IMR-90 (cell line): Measurements from ENCODE around the gene TRIM71. TPM values are rescaled to one million over a fixed set of nuclear protein-coding genes. Genes with fewer than 3 reads are reported as not detected.

Experiments used
- ATAC-seq: fragments of 200-7000 bp; cut with Tn5 transposase; 2 replicates; pipeline ENCODE4 v1.9.1; 2020; ENCODE audit warnings: low read depth, mild to moderate bottlenecking, moderate library complexity
- BruUV-seq: library from RNA; stranded (reverse); fragments of 400-500 nt; replicated peaks from 2 replicates; lab custom pipeline; 2021; lab: Mats Ljungman, UMichigan
- CTCF ChIA-PET: fragments of 300-600 bp; formaldehyde crosslinking; extraction: SDS; loops from one replicate; lab custom pipeline; 2021; ENCODE audit warnings: antibody characterized with exemption; lab: Yijun Ruan, JAX
- POLR2A ChIA-PET: fragments of 300-600 bp; sonication (Branson Sonifier 250); formaldehyde crosslinking; loops from one replicate; lab custom pipeline; 2022; ENCODE audit warnings: antibody characterized with exemption; ENCODE audit not compliant: unreplicated experiment; lab: Charles Lee
- DNase-seq: peaks from one replicate; pipeline ENCODE4 v3.0.0; 2013
- H2AFZ ChIP-seq: replicated peaks from 2 replicates; pipeline ENCODE3; 2013; ENCODE audit warnings: low read length, mild to moderate bottlenecking; ENCODE audit not compliant: poor library complexity
- H2AK5ac ChIP-seq: 2 replicates; pipeline ENCODE4 v1.6.1; 2013; ENCODE audit warnings: low read depth, low read length, inconsistent platforms
- H2AK9ac ChIP-seq: replicated peaks from 2 replicates; pipeline ENCODE3; 2013; ENCODE audit warnings: mild to moderate bottlenecking, low read depth, low read length, moderate library complexity; ENCODE audit not compliant: poor library complexity
- H2BK120ac ChIP-seq: 2 replicates; pipeline ENCODE4 v1.6.1; 2013; ENCODE audit warnings: low read depth, low read length, inconsistent platforms
- H2BK15ac ChIP-seq: 3 replicates; pipeline ENCODE4 v1.6.1; 2013; ENCODE audit warnings: low read depth, low read length, inconsistent platforms
- H2BK20ac ChIP-seq: 2 replicates; pipeline ENCODE4 v1.6.1; 2013; ENCODE audit warnings: low read depth, mild to moderate bottlenecking, inconsistent platforms, low read length, moderate library complexity
- H2BK5ac ChIP-seq: 2 replicates; pipeline ENCODE4 v1.6.1; 2013; ENCODE audit warnings: mild to moderate bottlenecking, low read depth, low read length, inconsistent platforms; ENCODE audit not compliant: poor library complexity, severe bottlenecking
- H3K14ac ChIP-seq: replicated peaks from 2 replicates; pipeline ENCODE4 v1.6.1; 2013; ENCODE audit warnings: low read depth, low read length, inconsistent platforms
- H3K18ac ChIP-seq: 2 replicates; pipeline ENCODE4 v1.6.1; 2013; ENCODE audit warnings: low read depth, low read length, control low read depth
- H3K23ac ChIP-seq: 2 replicates; pipeline ENCODE4 v1.6.1; 2013; ENCODE audit warnings: low read depth, low read length, inconsistent platforms
- H3K27ac ChIP-seq: 2 replicates; pipeline ENCODE4 v1.5.1; 2013; ENCODE audit warnings: mild to moderate bottlenecking, control low read depth, low read length; ENCODE audit not compliant: insufficient read depth
- H3K27me3 ChIP-seq: 2 replicates; pipeline ENCODE4 v1.6.1; 2013; ENCODE audit warnings: low read length; ENCODE audit not compliant: control insufficient read depth, insufficient read depth
- H3K36me3 ChIP-seq: 2 replicates; pipeline ENCODE4 v1.6.1; 2013; ENCODE audit warnings: low read length, mixed read lengths; ENCODE audit not compliant: control insufficient read depth, insufficient read depth
- H3K4ac ChIP-seq: 2 replicates; pipeline ENCODE4 v1.6.1; 2013; ENCODE audit warnings: low read depth, low read length, inconsistent platforms
- H3K4me1 ChIP-seq: 2 replicates; pipeline ENCODE4 v1.6.1; 2013; ENCODE audit warnings: low read length, mixed read lengths; ENCODE audit not compliant: control insufficient read depth, insufficient read depth
- H3K4me2 ChIP-seq: 2 replicates; pipeline ENCODE4 v1.6.1; 2013; ENCODE audit warnings: low read depth, mild to moderate bottlenecking, control low read depth, low read length, moderate library complexity
- H3K4me3 ChIP-seq: 2 replicates; pipeline ENCODE4 v1.5.1; 2013; ENCODE audit warnings: low read depth, mild to moderate bottlenecking, control low read depth, low read length, moderate library complexity; ENCODE audit not compliant: insufficient read depth
- H3K56ac ChIP-seq: 2 replicates; pipeline ENCODE4 v1.6.1; 2013; ENCODE audit warnings: low read length, inconsistent platforms; ENCODE audit not compliant: insufficient read depth; ENCODE audit errors: extremely low read depth
- H3K79me1 ChIP-seq, 2 experiments: 2 replicates each; pipeline ENCODE4 v1.6.1; 2013; ENCODE audit warnings: low read length in 2 of 2, inconsistent platforms in 1 of 2, low read depth in 1 of 2
- H3K9ac ChIP-seq: 2 replicates; pipeline ENCODE4 v1.6.1; 2013; ENCODE audit warnings: low read depth, low read length, control low read depth
- H3K9me1 ChIP-seq: 2 replicates; pipeline ENCODE4 v1.6.1; 2013; ENCODE audit warnings: low read length, inconsistent platforms; ENCODE audit not compliant: insufficient read depth
- H3K9me3 ChIP-seq: 2 replicates; pipeline ENCODE4 v1.6.1; 2013; ENCODE audit warnings: low read length; ENCODE audit not compliant: control insufficient read depth, insufficient read depth
- H4K20me1 ChIP-seq: 2 replicates; pipeline ENCODE4 v1.6.1; 2013; ENCODE audit warnings: low read length, inconsistent platforms; ENCODE audit not compliant: insufficient read depth
- H4K5ac ChIP-seq: 2 replicates; pipeline ENCODE4 v1.6.1; 2013; ENCODE audit warnings: mild to moderate bottlenecking, low read depth, low read length, control low read depth
- H4K8ac ChIP-seq, 2 experiments: 2 replicates each; pipeline ENCODE4 v1.6.1; 2013; ENCODE audit warnings: low read depth in 2 of 2, low read length in 2 of 2, control low read depth in 1 of 2, inconsistent platforms in 1 of 2
- H4K91ac ChIP-seq: 2 replicates; pipeline ENCODE4 v1.6.1; 2013; ENCODE audit warnings: low read depth, low read length, inconsistent platforms; ENCODE audit not compliant: insufficient read depth
- BHLHE40 ChIP-seq: fragments of 150-350 bp; IDR thresholded peaks from 2 replicates; pipeline ENCODE4 v1.6.1; 2016; ENCODE audit warnings: mild to moderate bottlenecking, low read depth, low read length
- CEBPB ChIP-seq: IDR thresholded peaks from 2 replicates; pipeline ENCODE4 v1.6.1; 2012; ENCODE audit warnings: low read depth, low read length, improper control_type of control experiment
- CHD1 ChIP-seq: IDR thresholded peaks from 2 replicates; pipeline ENCODE4 v1.6.1; 2012; ENCODE audit warnings: low read depth, low read length, improper control_type of control experiment
- FOS ChIP-seq: fragments of 150-350 bp; IDR thresholded peaks from 2 replicates; pipeline ENCODE4 v1.6.1; 2016; ENCODE audit warnings: low read depth, low read length
- MAFK ChIP-seq: IDR thresholded peaks from 2 replicates; pipeline ENCODE4 v1.6.1; 2012; ENCODE audit warnings: low read depth, low read length, improper control_type of control experiment
- MAZ ChIP-seq: IDR thresholded peaks from 2 replicates; pipeline ENCODE4 v1.6.1; 2012; ENCODE audit warnings: low read depth, mild to moderate bottlenecking, low read length, improper control_type of control experiment, moderate library complexity, borderline replicate concordance
- MXI1 ChIP-seq: IDR thresholded peaks from 2 replicates; pipeline ENCODE4 v1.6.1; 2012; ENCODE audit warnings: low read depth, mild to moderate bottlenecking, low read length, moderate library complexity, borderline replicate concordance
- NFE2L2 ChIP-seq: fragments of 150-350 bp; IDR thresholded peaks from 2 replicates; pipeline ENCODE4 v1.6.1; 2016; ENCODE audit warnings: low read depth, mild to moderate bottlenecking, low read length
- POLR2A ChIP-seq: IDR thresholded peaks from 2 replicates; pipeline ENCODE4 v1.6.1; 2012; ENCODE audit warnings: mild to moderate bottlenecking, low read depth, low read length
- RAD21 ChIP-seq: IDR thresholded peaks from 2 replicates; pipeline ENCODE4 v1.6.1; 2012; ENCODE audit warnings: low read length, improper control_type of control experiment
- RCOR1 ChIP-seq: IDR thresholded peaks from 2 replicates; pipeline ENCODE4 v1.6.1; 2012; ENCODE audit warnings: mild to moderate bottlenecking, low read length, improper control_type of control experiment; ENCODE audit not compliant: insufficient replicate concordance
- RFX5 ChIP-seq: IDR thresholded peaks from 2 replicates; pipeline ENCODE4 v1.8.0; 2012; ENCODE audit warnings: low read depth, mild to moderate bottlenecking, low read length, moderate library complexity
- SMC3 ChIP-seq: fragments of 150-350 bp; IDR thresholded peaks from 2 replicates; pipeline ENCODE4 v1.6.1; 2016; ENCODE audit warnings: low read depth, mild to moderate bottlenecking, antibody characterized with exemption, low read length, moderate library complexity
- WGBS, 2 experiments: methylation state at CpG; one replicate each; pipeline versions ENCODE4 v1.1.5 to v1.1.7; 2013; ENCODE audit warnings: missing lambda C conversion rate in 2 of 2; ENCODE audit not compliant: insufficient read length in 1 of 2; ENCODE audit errors: extremely low coverage in 2 of 2; 5-methylcytosine and 5-hydroxymethylcytosine counted together
- dilution Hi-C: fragments of 300-500 bp; cut with HindIII; formaldehyde crosslinking; loops from one replicate; pipeline ENCODE4 v1.14.3; 2018; ENCODE audit warnings: low sequenced_read_pairs; ENCODE audit not compliant: unreplicated experiment
- in situ Hi-C: fragments of 300-500 bp; cut with MboI; formaldehyde crosslinking; loops from 3 replicates; pipeline ENCODE4 v1.14.3; 2019; ENCODE audit warnings: low sequenced_read_pairs, inconsistent platforms, mixed read lengths
- intact Hi-C: fragments of 100-400 bp; cut with micrococcal nuclease; formaldehyde crosslinking; loops from 2 replicates; pipeline ENCODE4 v1.10.0; 2022
- polyA plus RNA-seq, 3 experiments: library from polyadenylated mRNA; depleted of rRNA; stranded (reverse); fragments of >200 nt; gene quantifications; 2 replicates each; pipeline ENCODE4 v1.2.3, GENCODE V29; 2012; ENCODE audit warnings: low replicate concordance in 1 of 3
- total RNA-seq: library from RNA; depleted of rRNA; stranded (reverse); fragments of >200 nt; gene quantifications from 2 replicates; pipeline ENCODE4 v1.2.3, GENCODE V29; 2012
- TF ChIP-seq, protein P1 (sequence below): conservative IDR thresholded peaks from 2 replicates; pipeline ENCODE4 v1.5.1; 2012; ENCODE audit warnings: mild to moderate bottlenecking, low read depth, low read length, improper control_type of control experiment
- TF ChIP-seq, protein P2 (sequence below): fragments of 150-350 bp; IDR thresholded peaks from 2 replicates; pipeline ENCODE4 v1.6.1; 2017; ENCODE audit warnings: mild to moderate bottlenecking, antibody characterized with exemption, low read length, low read depth
- TF ChIP-seq, protein P3 (sequence below): fragments of 150-350 bp; IDR thresholded peaks from 2 replicates; pipeline ENCODE4 v1.6.1; 2016; ENCODE audit warnings: low read depth, mild to moderate bottlenecking, low read length, moderate library complexity, borderline replicate concordance

TRIM71 gene
- total and polyA plus RNA-seq, 2 of the 4 experiments (the other 2 are of a cell fraction), result not detected

DNA sequence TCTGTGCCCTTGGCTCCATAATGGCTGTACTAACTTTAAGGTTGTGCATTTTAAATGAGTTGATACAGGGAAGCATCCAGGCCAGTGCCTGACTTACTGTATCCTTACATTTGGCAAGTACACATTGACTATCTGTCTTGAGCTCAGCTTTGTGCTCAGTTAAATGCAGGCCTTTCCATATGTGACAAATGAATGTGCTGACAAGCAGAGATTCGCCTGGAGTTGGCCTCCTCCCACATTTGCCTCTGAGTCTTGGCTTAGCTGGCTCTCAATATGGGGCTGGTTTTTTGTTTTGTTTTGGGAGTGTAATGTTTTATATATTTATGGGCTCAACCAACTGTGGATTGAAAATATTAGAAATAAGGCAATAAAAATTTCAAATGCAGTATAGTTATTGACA is 29.7 kb downstream of the TRIM71 start:
- in situ Hi-C loops, result no loop called here
- TF ChIP-seq, protein P1, sequence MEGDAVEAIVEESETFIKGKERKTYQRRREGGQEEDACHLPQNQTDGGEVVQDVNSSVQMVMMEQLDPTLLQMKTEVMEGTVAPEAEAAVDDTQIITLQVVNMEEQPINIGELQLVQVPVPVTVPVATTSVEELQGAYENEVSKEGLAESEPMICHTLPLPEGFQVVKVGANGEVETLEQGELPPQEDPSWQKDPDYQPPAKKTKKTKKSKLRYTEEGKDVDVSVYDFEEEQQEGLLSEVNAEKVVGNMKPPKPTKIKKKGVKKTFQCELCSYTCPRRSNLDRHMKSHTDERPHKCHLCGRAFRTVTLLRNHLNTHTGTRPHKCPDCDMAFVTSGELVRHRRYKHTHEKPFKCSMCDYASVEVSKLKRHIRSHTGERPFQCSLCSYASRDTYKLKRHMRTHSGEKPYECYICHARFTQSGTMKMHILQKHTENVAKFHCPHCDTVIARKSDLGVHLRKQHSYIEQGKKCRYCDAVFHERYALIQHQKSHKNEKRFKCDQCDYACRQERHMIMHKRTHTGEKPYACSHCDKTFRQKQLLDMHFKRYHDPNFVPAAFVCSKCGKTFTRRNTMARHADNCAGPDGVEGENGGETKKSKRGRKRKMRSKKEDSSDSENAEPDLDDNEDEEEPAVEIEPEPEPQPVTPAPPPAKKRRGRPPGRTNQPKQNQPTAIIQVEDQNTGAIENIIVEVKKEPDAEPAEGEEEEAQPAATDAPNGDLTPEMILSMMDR, result no peak
- TF ChIP-seq POLR2A, result no peak
- TF ChIP-seq RFX5, result no peak
- TF ChIP-seq, protein P2, sequence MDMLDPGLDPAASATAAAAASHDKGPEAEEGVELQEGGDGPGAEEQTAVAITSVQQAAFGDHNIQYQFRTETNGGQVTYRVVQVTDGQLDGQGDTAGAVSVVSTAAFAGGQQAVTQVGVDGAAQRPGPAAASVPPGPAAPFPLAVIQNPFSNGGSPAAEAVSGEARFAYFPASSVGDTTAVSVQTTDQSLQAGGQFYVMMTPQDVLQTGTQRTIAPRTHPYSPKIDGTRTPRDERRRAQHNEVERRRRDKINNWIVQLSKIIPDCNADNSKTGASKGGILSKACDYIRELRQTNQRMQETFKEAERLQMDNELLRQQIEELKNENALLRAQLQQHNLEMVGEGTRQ, result no peak
- TF ChIP-seq MAFK, result no peak
- no peak for TF ChIP-seq RAD21
- no peak for TF ChIP-seq MAZ
- TF ChIP-seq, protein P3, sequence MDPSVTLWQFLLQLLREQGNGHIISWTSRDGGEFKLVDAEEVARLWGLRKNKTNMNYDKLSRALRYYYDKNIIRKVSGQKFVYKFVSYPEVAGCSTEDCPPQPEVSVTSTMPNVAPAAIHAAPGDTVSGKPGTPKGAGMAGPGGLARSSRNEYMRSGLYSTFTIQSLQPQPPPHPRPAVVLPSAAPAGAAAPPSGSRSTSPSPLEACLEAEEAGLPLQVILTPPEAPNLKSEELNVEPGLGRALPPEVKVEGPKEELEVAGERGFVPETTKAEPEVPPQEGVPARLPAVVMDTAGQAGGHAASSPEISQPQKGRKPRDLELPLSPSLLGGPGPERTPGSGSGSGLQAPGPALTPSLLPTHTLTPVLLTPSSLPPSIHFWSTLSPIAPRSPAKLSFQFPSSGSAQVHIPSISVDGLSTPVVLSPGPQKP, result no peak
- TF ChIP-seq SMC3, result no peak
- TF ChIP-seq RCOR1, result no peak
- TF ChIP-seq CEBPB, result no peak
- TF ChIP-seq CHD1, result no peak
- no peak for TF ChIP-seq NFE2L2
- no peak for TF ChIP-seq MXI1
- no peak for TF ChIP-seq FOS
- no peak for TF ChIP-seq BHLHE40

More for the DNA sequence above, 29.7 kb downstream of the TRIM71 start:
- no peaks in the 10 kb centered on the region for H3K9me3 ChIP-seq
- no peak overlapping the region for H4K5ac ChIP-seq
- CTCF ChIA-PET, result no interaction called here
- no peak overlapping the region for H3K4me2 ChIP-seq
- no peak overlapping the region for H2BK15ac ChIP-seq
- intact Hi-C loops, result no loop called here
- no peaks in the 10 kb centered on the region for H3K9me1 ChIP-seq
- H2AK5ac ChIP-seq, result no peak overlapping the region
- no peak overlapping the region for H2AK9ac ChIP-seq
- WGBS, 2 experiments, result no CpG with 5 or more reads among the region's 1 CpG
- H3K9ac ChIP-seq, result no peak overlapping the region
- DNase-seq (no peak), ATAC-seq (no peak)
- no peak overlapping the region for H3K4me3 ChIP-seq
- H4K20me1 ChIP-seq, result no peaks in the 10 kb centered on the region
- H2BK20ac ChIP-seq, result no peak overlapping the region
- no peaks in the 10 kb centered on the region for H3K79me1 ChIP-seq
- no peak overlapping the region for H3K56ac ChIP-seq
- no peaks in the 10 kb centered on the region for H3K4me1 ChIP-seq
- POLR2A ChIA-PET, result no interaction called here
- H3K36me3 ChIP-seq, result no peaks in the 10 kb centered on the region
- H3K27me3 ChIP-seq, result peaks cover 22% of the 10 kb centered on the region
- H3K4ac ChIP-seq, result no peak overlapping the region
- H3K14ac ChIP-seq, result no peak overlapping the region
- no peak overlapping the region for H3K27ac ChIP-seq
- H4K91ac ChIP-seq, result no peak overlapping the region
- no peak overlapping the region for H3K18ac ChIP-seq
- no peak overlapping the region for H2BK5ac ChIP-seq
- no TSS peak for BruUV-seq
- dilution Hi-C loops, result no loop called here
- H4K8ac ChIP-seq, result no peak overlapping the region
- no peak overlapping the region for H3K23ac ChIP-seq
- H2BK120ac ChIP-seq, result no peak overlapping the region
- no peak overlapping the region for H2AFZ ChIP-seq
